Uterus (tissue), 4 donors: ENCODE data around the gene TAF1B. TPM values are rescaled to one million over a fixed set of nuclear protein-coding genes. Genes with fewer than 3 reads are reported as not detected.

ENCODE experiments used
- DNase-seq, 2 donors: peaks; one replicate each; pipeline ENCODE4 v3.0.0-alpha.2; 2019 to 2020
- H3K27ac ChIP-seq, 2 donors: fragments of 200-600 bp; sonication (generic); 1 replicate in 1 of 2; 2 replicates in 1 of 2; pipeline ENCODE4 v1.5.1; 2016 to 2018
- H3K27me3 ChIP-seq, 2 donors: fragments of 200-600 bp; sonication (generic); one replicate each; pipeline ENCODE4 v1.5.1; 2018 to 2019; ENCODE audit warnings: control low read depth in 1 of 2
- H3K36me3 ChIP-seq, 2 donors: fragments of 200-600 bp; sonication (generic); one replicate each; pipeline ENCODE4 v1.5.1; 2019; ENCODE audit warnings: control low read depth in 1 of 2
- H3K4me1 ChIP-seq, 2 donors: fragments of 200-600 bp; sonication (generic); one replicate each; pipeline ENCODE4 v1.5.1; 2018 to 2019; ENCODE audit warnings: control low read depth in 1 of 2
- H3K4me3 ChIP-seq, 2 donors: fragments of 200-600 bp; sonication (generic); 1 replicate in 1 of 2; 2 replicates in 1 of 2; pipeline ENCODE4 v1.5.1; 2018 to 2019; ENCODE audit warnings: mild to moderate bottlenecking in 1 of 2
- H3K9me3 ChIP-seq, 2 donors: fragments of 200-600 bp; sonication (generic); one replicate each; pipeline ENCODE4 v1.5.1; 2019; ENCODE audit warnings: control low read depth in 1 of 2
- CTCF ChIP-seq, 4 experiments: fragments of 200-600 bp in 2 of 4; fragments of 450-650 bp in 2 of 4; sonication (generic) in 2 of 4; IDR thresholded peaks; one replicate each; pipeline ENCODE4 v1.5.1; 2016 to 2019; ENCODE audit warnings: antibody characterized with exemption in 4 of 4, mild to moderate bottlenecking in 2 of 4, moderate library complexity in 1 of 4
- POLR2A ChIP-seq, 2 donors: fragments of 450-650 bp; IDR thresholded peaks; one replicate each; pipeline ENCODE4 v1.6.1; 2016; ENCODE audit warnings: antibody characterized with exemption in 2 of 2, mild to moderate bottlenecking in 1 of 2, moderate library complexity in 1 of 2
- intact Hi-C: fragments of 100-400 bp; cut with DNase I; formaldehyde crosslinking; loops from one replicate; pipeline ENCODE4 v1.15.1; 2023; ENCODE audit warnings: low total_unique reads
- total RNA-seq, 4 donors: library from RNA; depleted of rRNA in 3 of 4; stranded (reverse); fragments of >200 nt in 3 of 4; gene quantifications; one replicate each; pipeline versions ENCODE4 v1.1.0 to v1.2.4, GENCODE V29; 2014 to 2023
- donor health status: DM: yes; HTN: yes; CAD: no.

Gene TAF1B
- total RNA-seq, 4 donors from 2014 or later: 5.1 to 53.6 (median 19.0) TPM

- no peaks in the 10 kb centered on the region for H3K27me3 ChIP-seq
- H3K4me1 ChIP-seq: peaks cover 0 to 1% of the 10 kb centered on the region in 2 donors
- H3K9me3 ChIP-seq: no peaks in the 10 kb centered on the region
- no peak overlapping the region for H3K27ac ChIP-seq
- intact Hi-C loops: no loop called here
- TF ChIP-seq CTCF (IDR thresholded peaks at IDR 0.05) (no peak), POLR2A (IDR thresholded peaks at IDR 0.05) (no peak)
- H3K4me3 ChIP-seq: no peak overlapping the region
- H3K36me3 ChIP-seq: no peaks in the 10 kb centered on the region
- DNase-seq: no peak
Observed at GRCh38 chr2:9946818-9947217, 103.5 kb downstream of the TAF1B start.

GRCh38 chr2:9948721-9949120, 105.4 kb downstream of the TAF1B start:
- Histone ChIP-seq H3K9me3 (no peaks in the 10 kb centered on the region), H3K4me3 (no peak overlapping the region), H3K27me3 (no peaks in the 10 kb centered on the region), H3K27ac (no peak overlapping the region), H3K4me1 (peaks cover 0 to 6% of the 10 kb centered on the region in 2 donors), H3K36me3 (no peaks in the 10 kb centered on the region)
- intact Hi-C loops: no loop called here
- no peak for DNase-seq
- TF ChIP-seq POLR2A (IDR thresholded peaks at IDR 0.05) (no peak), CTCF (IDR thresholded peaks at IDR 0.05) (no peak)

- DNase-seq: no peak
- H3K4me3 ChIP-seq: no peak overlapping the region
- no peak for TF ChIP-seq CTCF (IDR thresholded peaks at IDR 0.05)
- H3K4me1 ChIP-seq: peaks cover 0 to 6% of the 10 kb centered on the region in 2 donors
- H3K9me3 ChIP-seq: no peaks in the 10 kb centered on the region
- intact Hi-C loops: no loop called here
- no peaks in the 10 kb centered on the region for H3K36me3 ChIP-seq
- no peaks in the 10 kb centered on the region for H3K27me3 ChIP-seq
- H3K27ac ChIP-seq: no peak overlapping the region
Observed at GRCh38 chr2:9949239-9949991, 106.1 kb downstream of the TAF1B start.

GRCh38 chr2:9949992-9950520, 106.8 kb downstream of the TAF1B start:
- Histone ChIP-seq H3K27ac (no peak overlapping the region), H3K27me3 (no peaks in the 10 kb centered on the region), H3K36me3 (no peaks in the 10 kb centered on the region), H3K4me1 (peaks cover 0 to 6% of the 10 kb centered on the region in 2 donors), H3K9me3 (no peaks in the 10 kb centered on the region), H3K4me3 (no peak overlapping the region)
- no peak for TF ChIP-seq POLR2A (IDR thresholded peaks at IDR 0.05)
- TF ChIP-seq CTCF (IDR thresholded peaks at IDR 0.05): no peak
- intact Hi-C loops: no loop called here
- DNase-seq: no peak

- Histone ChIP-seq H3K27ac (peak overlapping the region in 1 of 2 donors; percentile 42), H3K36me3 (no peaks in the 10 kb centered on the region), H3K9me3 (no peaks in the 10 kb centered on the region), H3K4me1 (peaks cover 0 to 6% of the 10 kb centered on the region in 2 donors), H3K27me3 (no peaks in the 10 kb centered on the region), H3K4me3 (peak overlapping the region; percentile 23 to 51)
- no peak for TF ChIP-seq CTCF (IDR thresholded peaks at IDR 0.05)
- no peak for TF ChIP-seq POLR2A (IDR thresholded peaks at IDR 0.05)
- intact Hi-C loops: no loop called here
- DNase-seq: peak; percentile 23 to 24
Observed at GRCh38 chr2:9950521-9951271, 107.4 kb downstream of the TAF1B start.
